Common myeloid progenitor, CD34-positive (primary cell): ENCODE results near the gene GOLGA6L2. TPM values are rescaled to one million over a fixed set of nuclear protein-coding genes. Genes with fewer than 3 reads are reported as not detected.
A peak's percentile ranks its signal among the peaks of the same experiment; 100 is the strongest.

Source experiments
- CTCF ChIA-PET: fragments of 350-600 bp; sonication (Branson Sonifier 250); formaldehyde crosslinking; loops from one replicate; lab custom pipeline; 2021; ENCODE audit warnings: antibody characterized with exemption; lab: Charles Lee
- POLR2A ChIA-PET: fragments of 350-600 bp; sonication (Branson Sonifier 250); formaldehyde crosslinking; loops from one replicate; lab custom pipeline; 2021; ENCODE audit warnings: antibody characterized with exemption; lab: Charles Lee
- DNase-seq, 3 donors: peaks; one replicate each; pipeline versions ENCODE4 v3.0.0 to v3.0.0-alpha.2; 2013
- H3K27ac ChIP-seq, 2 experiments: 1 replicate in 1 of 2; 2 replicates in 1 of 2; pipeline ENCODE4 v1.7.0; 2013; ENCODE audit warnings: inconsistent platforms in 2 of 2, low read length in 2 of 2, mild to moderate bottlenecking in 2 of 2, low read depth in 1 of 2, moderate library complexity in 1 of 2; ENCODE audit not compliant: severe bottlenecking in 2 of 2, insufficient read depth in 1 of 2, poor library complexity in 1 of 2
- H3K27me3 ChIP-seq, 5 experiments: replicated peaks in 2 of 5; 1 replicate in 3 of 5; 2 replicates in 2 of 5; pipeline versions ENCODE4 v1.6.1 to v1.7.0; 2013; ENCODE audit warnings: low read length in 4 of 5, mild to moderate bottlenecking in 2 of 5, moderate library complexity in 2 of 5, inconsistent platforms in 1 of 5; ENCODE audit not compliant: insufficient read depth in 5 of 5, control insufficient read depth in 4 of 5
- H3K36me3 ChIP-seq, 4 experiments: 1 replicate in 2 of 4; 2 replicates in 2 of 4; pipeline versions ENCODE4 v1.6.1 to v1.7.0; 2013; ENCODE audit warnings: low read length in 3 of 4, control low read depth in 1 of 4, mild to moderate bottlenecking in 1 of 4; ENCODE audit not compliant: control insufficient read depth in 4 of 4, insufficient read depth in 4 of 4
- H3K4me1 ChIP-seq, 4 experiments: 1 replicate in 3 of 4; 2 replicates in 1 of 4; pipeline versions ENCODE4 v1.6.1 to v1.7.1; 2013; ENCODE audit warnings: low read length in 3 of 4, mild to moderate bottlenecking in 3 of 4, control low read depth in 1 of 4, inconsistent platforms in 1 of 4, moderate library complexity in 1 of 4; ENCODE audit not compliant: control insufficient read depth in 4 of 4, insufficient read depth in 4 of 4; ENCODE audit errors: control extremely low read depth in 1 of 4
- H3K4me3 ChIP-seq, 7 experiments: 1 replicate in 4 of 7; 2 replicates in 3 of 7; pipeline versions ENCODE4 v1.5.1 to v1.7.0; 2013; ENCODE audit warnings: mild to moderate bottlenecking in 7 of 7, low read length in 6 of 7, moderate library complexity in 6 of 7, inconsistent platforms in 2 of 7, low read depth in 2 of 7, control low read depth in 1 of 7; ENCODE audit not compliant: insufficient read depth in 4 of 7, control insufficient read depth in 1 of 7; ENCODE audit errors: extremely low read depth in 1 of 7
- H3K9me3 ChIP-seq, 5 experiments: 1 replicate in 4 of 5; 2 replicates in 1 of 5; pipeline versions ENCODE4 v1.6.1 to v1.7.1; 2013; ENCODE audit warnings: low read length in 4 of 5, mild to moderate bottlenecking in 2 of 5, inconsistent platforms in 1 of 5, low read depth in 1 of 5, moderate library complexity in 1 of 5; ENCODE audit not compliant: control insufficient read depth in 4 of 5, insufficient read depth in 2 of 5; ENCODE audit errors: control extremely low read depth in 1 of 5
- WGBS: methylation state at CpG from one replicate; pipeline ENCODE4 v1.1.5; 2013; ENCODE audit not compliant: insufficient coverage; 5-methylcytosine and 5-hydroxymethylcytosine counted together
- polyA plus RNA-seq: library from polyadenylated mRNA; unstranded; fragments of 120-200 nt; gene quantifications from one replicate; pipeline ENCODE4 v1.2.1, GENCODE V29; 2013

GOLGA6L2 gene
- polyA plus RNA-seq, result not detected

- H3K9me3 ChIP-seq, result no peaks in the 10 kb centered on the region
- H3K4me3 ChIP-seq, result no peak within 1 kb of the TSS
- POLR2A ChIA-PET, result no interaction called here
- no peaks in the 10 kb centered on the region for H3K4me1 ChIP-seq
- H3K27ac ChIP-seq, result no peak within 1 kb of the TSS
- WGBS, result 90% methylated on average over 6 of the region's 10 CpGs
- DNase-seq, result peak in 2 of 3 donors; percentile 5 to 8
- H3K36me3 ChIP-seq, result no peaks in the 10 kb centered on the region
- no peaks in the 10 kb centered on the region for H3K27me3 ChIP-seq
- CTCF ChIA-PET, result no interaction called here
Observed at GRCh38 chr15:23447107-23447500, at the start of gene GOLGA6L2. Gene GOLGA6L2, minus strand, starts transcription at chr15:23447243. Its CDS starts 62 bp downstream, at chr15:23447181.

GRCh38 chr15:23484870-23485269, 37.8 kb upstream of the GOLGA6L2 start:
- no peaks in the 10 kb centered on the region for H3K36me3 ChIP-seq
- H3K9me3 ChIP-seq, result no peaks in the 10 kb centered on the region
- peaks cover 0 to 3% (median 0%) of the 10 kb centered on the region in 5 experiments for H3K27me3 ChIP-seq
- DNase-seq, result no peak
- no CpG with 5 or more reads among the region's 2 CpGs for WGBS
- CTCF ChIA-PET, result interaction anchor here (1.1 kb wide), 1 partner anchor 12 kb away, joined by 3 read pairs; no protein-coding TSS in a partner anchor
- H3K4me1 ChIP-seq, result no peaks in the 10 kb centered on the region
- H3K4me3 ChIP-seq, result no peak overlapping the region
- POLR2A ChIA-PET, result no interaction called here
- no peak overlapping the region for H3K27ac ChIP-seq

GRCh38 chr15:23483821-23484299, 36.8 kb upstream of the GOLGA6L2 start:
- 78% methylated on average over 1 of the region's 2 CpGs for WGBS
- CTCF ChIA-PET, result no interaction called here
- no peak for DNase-seq
- H3K9me3 ChIP-seq, result no peaks in the 10 kb centered on the region
- no peak overlapping the region for H3K27ac ChIP-seq
- H3K4me3 ChIP-seq, result no peak overlapping the region
- POLR2A ChIA-PET, result no interaction called here
- peaks cover 0 to 2% (median 0%) of the 10 kb centered on the region in 5 experiments for H3K27me3 ChIP-seq
- no peaks in the 10 kb centered on the region for H3K4me1 ChIP-seq
- H3K36me3 ChIP-seq, result no peaks in the 10 kb centered on the region

- 60% methylated on average over 3 of the region's 3 CpGs for WGBS
Observed at GRCh38 chr15:23482764-23483489, 35.9 kb upstream of the GOLGA6L2 start.

GRCh38 chr15:23482228-23482627, 35.2 kb upstream of the GOLGA6L2 start:
- POLR2A ChIA-PET, result no interaction called here
- CTCF ChIA-PET, result no interaction called here
- H3K4me1 ChIP-seq, result no peaks in the 10 kb centered on the region
- DNase-seq, result no peak
- H3K36me3 ChIP-seq, result no peaks in the 10 kb centered on the region
- no peak overlapping the region for H3K4me3 ChIP-seq
- no peak overlapping the region for H3K27ac ChIP-seq
- 82% methylated on average over 1 of the region's 1 CpG for WGBS
- no peaks in the 10 kb centered on the region for H3K9me3 ChIP-seq
- no peaks in the 10 kb centered on the region for H3K27me3 ChIP-seq

More at GRCh38 chr15:23482764-23483489, 35.9 kb upstream of the GOLGA6L2 start:
- DNase-seq, result no peak
- H3K9me3 ChIP-seq, result no peaks in the 10 kb centered on the region
- H3K36me3 ChIP-seq, result no peaks in the 10 kb centered on the region
- ChIA-PET CTCF (no interaction called here), POLR2A (no interaction called here)
- H3K27me3 ChIP-seq, result peaks cover 0 to 2% (median 0%) of the 10 kb centered on the region in 5 experiments
- H3K27ac ChIP-seq, result no peak overlapping the region
- H3K4me3 ChIP-seq, result no peak overlapping the region
- H3K4me1 ChIP-seq, result no peaks in the 10 kb centered on the region

- 95% methylated on average over 6 of the region's 6 CpGs for WGBS
- peaks cover 0 to 2% (median 0%) of the 10 kb centered on the region in 5 experiments for H3K27me3 ChIP-seq
- no peak for DNase-seq
- no peak overlapping the region for H3K27ac ChIP-seq
- ChIA-PET CTCF (no interaction called here), POLR2A (no interaction called here)
- no peaks in the 10 kb centered on the region for H3K9me3 ChIP-seq
- no peaks in the 10 kb centered on the region for H3K4me1 ChIP-seq
- no peaks in the 10 kb centered on the region for H3K36me3 ChIP-seq
- H3K4me3 ChIP-seq, result no peak overlapping the region
Observed at GRCh38 chr15:23477920-23478319, 30.9 kb upstream of the GOLGA6L2 start.

- Histone ChIP-seq H3K36me3 (no peaks in the 10 kb centered on the region), H3K27ac (no peak overlapping the region), H3K27me3 (peaks cover 0 to 2% (median 0%) of the 10 kb centered on the region in 5 experiments), H3K4me3 (no peak overlapping the region), H3K4me1 (no peaks in the 10 kb centered on the region), H3K9me3 (no peaks in the 10 kb centered on the region)
- ChIA-PET POLR2A (no interaction called here), CTCF (no interaction called here)
- 92% methylated on average over 2 of the region's 3 CpGs for WGBS
- DNase-seq, result no peak
Observed at GRCh38 chr15:23472678-23473077, 25.6 kb upstream of the GOLGA6L2 start.
